ENCODE data around the gene PLEKHA1. TPM values are rescaled to one million over a fixed set of nuclear protein-coding genes. Genes with fewer than 3 reads are reported as not detected.

Gene PLEKHA1
- total and polyA plus RNA-seq, 2 donors (not counting 1 experiment from before 2014, with no cell fraction given) = 9.0 to 34.0 TPM

DNA sequence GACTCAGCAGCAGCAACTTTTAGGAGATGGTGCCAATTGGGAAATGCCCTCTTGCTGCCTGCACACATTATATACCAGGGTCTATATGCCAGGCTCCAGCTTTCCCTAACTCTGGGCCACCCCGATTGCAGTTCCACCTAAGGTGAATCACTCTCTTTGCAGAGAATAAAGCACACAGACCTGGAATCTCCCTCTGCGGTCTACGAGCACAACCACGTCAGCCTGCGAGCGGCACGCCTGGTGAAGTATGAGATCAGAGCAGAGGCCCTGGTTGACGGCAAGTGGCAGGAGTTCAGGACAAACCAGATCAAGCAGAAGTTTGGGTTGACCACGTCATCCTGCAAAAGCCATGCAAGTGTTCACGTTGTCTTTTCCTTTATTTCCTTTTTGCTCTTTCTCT, 38.2 kb upstream of the PLEKHA1 start:
- 89% methylated on average over 10 of the region's 10 CpGs for WGBS (ENCODE audit: insufficient coverage)
- CTCF ChIA-PET = no interaction called here
- intact Hi-C loops (cut with micrococcal nuclease) = no loop called here
- Histone ChIP-seq H2AFZ (ENCODE audit: insufficient read depth, low read depth, low read length, poor library complexity, severe bottlenecking) (no peak overlapping the region), H3K4me2 (replicated peaks; ENCODE audit: low read depth, low read length, poor library complexity, severe bottlenecking) (no peak overlapping the region), H3K4me3 (ENCODE audit: control extremely low read depth in 1 of 5, extremely low read depth in 1 of 5, insufficient read depth in 1 of 5, low read depth in 2 of 5, low read length in 4 of 5) (no peak overlapping the region), H3K9me3 (ENCODE audit: control extremely low read depth in 1 of 3, control insufficient read depth in 2 of 3, insufficient read depth in 1 of 3, low read length in 2 of 3) (no peaks in the 10 kb centered on the region), H3K27ac (ENCODE audit: low read length in 2 of 2) (no peak overlapping the region), H3K4me1 (ENCODE audit: control insufficient read depth in 2 of 2, insufficient read depth in 2 of 2, low read length in 2 of 2) (no peaks in the 10 kb centered on the region), H3K27me3 (replicated peaks in 1 of 4; ENCODE audit: control extremely low read depth in 1 of 4, control insufficient read depth in 3 of 4, insufficient read depth in 4 of 4, low read length in 3 of 4) (peaks cover 0 to 8% (median 0%) of the 10 kb centered on the region in 4 experiments), H4K20me1 (ENCODE audit: control insufficient read depth, insufficient read depth, low read length, poor library complexity, severe bottlenecking) (no peaks in the 10 kb centered on the region), H3K9ac (ENCODE audit: low read length) (no peak overlapping the region), H3K79me2 (ENCODE audit: control insufficient read depth, insufficient read depth, low read length) (no peaks in the 10 kb centered on the region), H3K36me3 (replicated peaks in 1 of 2; ENCODE audit: control extremely low read depth in 1 of 2, control insufficient read depth in 1 of 2, extremely low read depth in 1 of 2, insufficient read depth in 2 of 2, low read length in 1 of 2) (no peaks in the 10 kb centered on the region)
- POLR2A ChIA-PET = no interaction called here
- no peaks in the 10 kb centered on the region for H3K4me1 Mint-ChIP-seq
- H3K4me3 Mint-ChIP-seq = no peak overlapping the region
- H3K27ac Mint-ChIP-seq = no peak overlapping the region
- no peak for ATAC-seq (ENCODE audit: low read depth)
- TF ChIP-seq EZH2 (IDR thresholded peaks at IDR 0.05; ENCODE audit: borderline replicate concordance, insufficient read depth, low read depth, low read length, poor library complexity, severe bottlenecking) = no peak
- TF ChIP-seq, protein P1, sequence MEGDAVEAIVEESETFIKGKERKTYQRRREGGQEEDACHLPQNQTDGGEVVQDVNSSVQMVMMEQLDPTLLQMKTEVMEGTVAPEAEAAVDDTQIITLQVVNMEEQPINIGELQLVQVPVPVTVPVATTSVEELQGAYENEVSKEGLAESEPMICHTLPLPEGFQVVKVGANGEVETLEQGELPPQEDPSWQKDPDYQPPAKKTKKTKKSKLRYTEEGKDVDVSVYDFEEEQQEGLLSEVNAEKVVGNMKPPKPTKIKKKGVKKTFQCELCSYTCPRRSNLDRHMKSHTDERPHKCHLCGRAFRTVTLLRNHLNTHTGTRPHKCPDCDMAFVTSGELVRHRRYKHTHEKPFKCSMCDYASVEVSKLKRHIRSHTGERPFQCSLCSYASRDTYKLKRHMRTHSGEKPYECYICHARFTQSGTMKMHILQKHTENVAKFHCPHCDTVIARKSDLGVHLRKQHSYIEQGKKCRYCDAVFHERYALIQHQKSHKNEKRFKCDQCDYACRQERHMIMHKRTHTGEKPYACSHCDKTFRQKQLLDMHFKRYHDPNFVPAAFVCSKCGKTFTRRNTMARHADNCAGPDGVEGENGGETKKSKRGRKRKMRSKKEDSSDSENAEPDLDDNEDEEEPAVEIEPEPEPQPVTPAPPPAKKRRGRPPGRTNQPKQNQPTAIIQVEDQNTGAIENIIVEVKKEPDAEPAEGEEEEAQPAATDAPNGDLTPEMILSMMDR (IDR thresholded peaks at IDR 0.05) = no peak
- DNase-seq = no peak
- H3K27me3 Mint-ChIP-seq = peaks cover 46% of the 10 kb centered on the region
- no peaks in the 10 kb centered on the region for H3K9me3 Mint-ChIP-seq (ENCODE audit: insufficient read depth)

DNA sequence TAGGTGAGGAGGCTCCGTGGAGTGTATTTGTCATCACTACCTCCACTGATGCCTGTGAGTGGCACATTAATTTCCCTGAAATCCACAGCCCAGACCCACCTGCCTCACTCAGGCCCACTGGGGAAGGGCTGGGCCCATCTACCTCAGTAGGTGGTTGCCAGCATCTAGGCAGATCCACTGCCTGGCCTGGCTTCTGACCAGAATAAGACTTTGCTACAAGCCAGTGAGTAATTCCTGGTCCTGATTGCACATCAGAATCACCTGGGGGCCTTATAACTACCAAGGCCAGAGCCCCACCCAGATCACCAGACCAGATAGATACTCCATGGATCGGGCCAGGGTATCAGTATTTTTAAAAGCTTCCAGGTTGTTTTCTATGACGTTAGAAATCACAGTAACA, 37.5 kb upstream of the PLEKHA1 start:
- TF ChIP-seq EZH2 (IDR thresholded peaks at IDR 0.05; ENCODE audit: borderline replicate concordance, insufficient read depth, low read depth, low read length, poor library complexity, severe bottlenecking) = no peak
- TF ChIP-seq, protein P1 (IDR thresholded peaks at IDR 0.05) = no peak
- peaks cover 0 to 5% (median 0%) of the 10 kb centered on the region in 4 experiments for H3K27me3 ChIP-seq (replicated peaks in 1 of 4; ENCODE audit: control extremely low read depth in 1 of 4, control insufficient read depth in 3 of 4, insufficient read depth in 4 of 4, low read length in 3 of 4)
- ChIA-PET CTCF (interaction anchor here (4.4 kb wide), 1 partner anchor 98 kb away, joined by 23 read pairs; no protein-coding TSS in a partner anchor), POLR2A (no interaction called here)
- no peaks in the 10 kb centered on the region for H3K36me3 ChIP-seq (replicated peaks in 1 of 2; ENCODE audit: control extremely low read depth in 1 of 2, control insufficient read depth in 1 of 2, extremely low read depth in 1 of 2, insufficient read depth in 2 of 2, low read length in 1 of 2)
- H3K27ac ChIP-seq (ENCODE audit: low read length in 2 of 2) = no peak overlapping the region
- Mint-ChIP-seq H3K27ac (no peak overlapping the region), H3K4me1 (no peaks in the 10 kb centered on the region), H3K4me3 (no peak overlapping the region), H3K9me3 (ENCODE audit: insufficient read depth) (no peaks in the 10 kb centered on the region), H3K27me3 (peaks cover 40% of the 10 kb centered on the region)
- H3K9me3 ChIP-seq (ENCODE audit: control extremely low read depth in 1 of 3, control insufficient read depth in 2 of 3, insufficient read depth in 1 of 3, low read length in 2 of 3) = no peaks in the 10 kb centered on the region
- H3K4me2 ChIP-seq (replicated peaks; ENCODE audit: low read depth, low read length, poor library complexity, severe bottlenecking) = no peak overlapping the region
- no peaks in the 10 kb centered on the region for H3K4me1 ChIP-seq (ENCODE audit: control insufficient read depth in 2 of 2, insufficient read depth in 2 of 2, low read length in 2 of 2)
- DNase-seq (no peak), ATAC-seq (ENCODE audit: low read depth) (no peak)
- no peak overlapping the region for H2AFZ ChIP-seq (ENCODE audit: insufficient read depth, low read depth, low read length, poor library complexity, severe bottlenecking)
- H3K79me2 ChIP-seq (ENCODE audit: control insufficient read depth, insufficient read depth, low read length) = no peaks in the 10 kb centered on the region
- no peaks in the 10 kb centered on the region for H4K20me1 ChIP-seq (ENCODE audit: control insufficient read depth, insufficient read depth, low read length, poor library complexity, severe bottlenecking)
- intact Hi-C loops (cut with micrococcal nuclease) = no loop called here
- no peak overlapping the region for H3K4me3 ChIP-seq (ENCODE audit: control extremely low read depth in 1 of 5, extremely low read depth in 1 of 5, insufficient read depth in 1 of 5, low read depth in 2 of 5, low read length in 4 of 5)
- 93% methylated on average over 2 of the region's 3 CpGs for WGBS (ENCODE audit: insufficient coverage)
- no peak overlapping the region for H3K9ac ChIP-seq (ENCODE audit: low read length)

All from B cell (primary cell).